22Rv1 (cell line): ENCODE measurements around the gene MIGA1.

ENCODE experiments used
- ZFX ChIP-seq: fragments of 450-650 bp; IDR thresholded peaks from 2 replicates; pipeline ENCODE4 v1.6.1; 2017; ENCODE audit warnings: antibody characterized with exemption, borderline replicate concordance
- TF ChIP-seq, protein P1 (sequence below): fragments of 450-650 bp; IDR thresholded peaks from 2 replicates; pipeline ENCODE4 v1.5.1; 2017; ENCODE audit warnings: mild to moderate bottlenecking

DNA sequence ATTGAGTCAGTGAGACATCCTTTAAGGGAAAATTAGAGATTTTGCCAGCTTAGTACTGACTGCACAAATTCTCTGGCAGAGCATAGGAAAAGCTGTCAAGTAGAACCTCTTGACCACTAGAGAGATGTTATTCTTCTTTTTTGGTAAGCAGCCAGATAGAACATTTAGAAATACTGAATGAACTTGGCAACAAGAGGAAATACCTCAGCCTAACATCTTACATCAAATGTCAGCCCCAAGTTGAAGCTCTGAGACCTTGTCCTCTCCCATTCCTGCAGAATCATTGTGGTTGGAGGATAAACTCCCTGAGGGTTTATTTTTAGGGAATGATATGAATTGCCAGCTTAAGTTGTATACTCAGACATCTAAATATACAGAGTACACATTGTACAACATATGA is 53.5 kb downstream of the MIGA1 start:
- TF ChIP-seq, protein P1, sequence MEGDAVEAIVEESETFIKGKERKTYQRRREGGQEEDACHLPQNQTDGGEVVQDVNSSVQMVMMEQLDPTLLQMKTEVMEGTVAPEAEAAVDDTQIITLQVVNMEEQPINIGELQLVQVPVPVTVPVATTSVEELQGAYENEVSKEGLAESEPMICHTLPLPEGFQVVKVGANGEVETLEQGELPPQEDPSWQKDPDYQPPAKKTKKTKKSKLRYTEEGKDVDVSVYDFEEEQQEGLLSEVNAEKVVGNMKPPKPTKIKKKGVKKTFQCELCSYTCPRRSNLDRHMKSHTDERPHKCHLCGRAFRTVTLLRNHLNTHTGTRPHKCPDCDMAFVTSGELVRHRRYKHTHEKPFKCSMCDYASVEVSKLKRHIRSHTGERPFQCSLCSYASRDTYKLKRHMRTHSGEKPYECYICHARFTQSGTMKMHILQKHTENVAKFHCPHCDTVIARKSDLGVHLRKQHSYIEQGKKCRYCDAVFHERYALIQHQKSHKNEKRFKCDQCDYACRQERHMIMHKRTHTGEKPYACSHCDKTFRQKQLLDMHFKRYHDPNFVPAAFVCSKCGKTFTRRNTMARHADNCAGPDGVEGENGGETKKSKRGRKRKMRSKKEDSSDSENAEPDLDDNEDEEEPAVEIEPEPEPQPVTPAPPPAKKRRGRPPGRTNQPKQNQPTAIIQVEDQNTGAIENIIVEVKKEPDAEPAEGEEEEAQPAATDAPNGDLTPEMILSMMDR: no peak
- TF ChIP-seq ZFX: no peak
